GM21360 (cell line): ENCODE data around the gene CFAP251.
"Not testable (repeated sequence)": the region's sequence is repeated elsewhere in the genome, so short reads cannot be mapped to it uniquely, and the experiment has no call there.

Experiments used
- ATAC-seq: cut with Tn5 transposase; IDR thresholded peaks from one replicate; pipeline ENCODE4 v1.9.1; 2021; ENCODE audit warnings: mild to moderate bottlenecking, moderate library complexity; ENCODE audit not compliant: unreplicated experiment

The CFAP251 gene

GRCh38 chr12:122024132-122024785, 105.9 kb downstream of the CFAP251 start:
- ATAC-seq: no peak

- ATAC-seq: no peak
Observed at GRCh38 chr12:122026706-122027333, 108.4 kb downstream of the CFAP251 start.

GRCh38 chr12:122028165-122028904, 109.9 kb downstream of the CFAP251 start:
- no peak for ATAC-seq

GRCh38 chr12:122028905-122029560, 110.6 kb downstream of the CFAP251 start:
- no peak for ATAC-seq

- no peak for ATAC-seq
Observed at GRCh38 chr12:122029620-122030423, 111.4 kb downstream of the CFAP251 start.

- no peak for ATAC-seq
Observed at GRCh38 chr12:122030424-122031035, 112.1 kb downstream of the CFAP251 start.

- ATAC-seq: no peak
Observed at GRCh38 chr12:122031342-122032216, 113.2 kb downstream of the CFAP251 start.

GRCh38 chr12:122032580-122032979, 114.2 kb downstream of the CFAP251 start:
- ATAC-seq: no peak

- ATAC-seq: no peak
Observed at GRCh38 chr12:122035292-122035691, 116.9 kb downstream of the CFAP251 start.

GRCh38 chr12:122036153-122036552, 117.8 kb downstream of the CFAP251 start:
- no peak for ATAC-seq

GRCh38 chr12:122040579-122041386, 122.4 kb downstream of the CFAP251 start:
- ATAC-seq: no peak

- not testable (repeated sequence) for ATAC-seq
Observed at GRCh38 chr12:122041458-122041857, 123.1 kb downstream of the CFAP251 start.

GRCh38 chr12:122042910-122043309, 124.5 kb downstream of the CFAP251 start:
- ATAC-seq: no peak

- no peak for ATAC-seq
Observed at GRCh38 chr12:122043476-122043875, 125.1 kb downstream of the CFAP251 start.

GRCh38 chr12:122045262-122045661, 126.9 kb downstream of the CFAP251 start:
- no peak for ATAC-seq

- ATAC-seq: no peak
Observed at GRCh38 chr12:122046145-122046544, 127.8 kb downstream of the CFAP251 start.

- ATAC-seq: no peak
Observed at GRCh38 chr12:122048151-122048550, 129.8 kb downstream of the CFAP251 start.

- ATAC-seq: no peak
Observed at GRCh38 chr12:122049827-122050226, 131.4 kb downstream of the CFAP251 start.
